Measurements from ENCODE around the gene OR2AE1. TPM values are rescaled to one million over a fixed set of nuclear protein-coding genes. Genes with fewer than 3 reads are reported as not detected.

The OR2AE1 gene
- polyA plus RNA-seq, 3 donors, result not detected

- no peak for DNase-seq
- H3K27me3 ChIP-seq (ENCODE audit: control insufficient read depth in 2 of 2, insufficient read depth in 2 of 2, low read length in 2 of 2), result no peaks in the 10 kb centered on the region
- peaks cover 34 to 50% of the 10 kb centered on the region in 2 donors for H3K36me3 ChIP-seq (replicated peaks in 1 of 2; ENCODE audit: control insufficient read depth in 1 of 2, insufficient read depth in 2 of 2, low read length in 2 of 2)
- no peaks in the 10 kb centered on the region for H3K79me2 ChIP-seq (ENCODE audit: insufficient read depth, low read length)
- Mint-ChIP-seq H3K4me3 (no peak overlapping the region), H3K4me1 (peaks cover 7% of the 10 kb centered on the region), H3K27ac (peak overlapping the region in 1 of 7 donors; percentile 44), H3K9me3 (peaks cover 0 to 2% (median 0%) of the 10 kb centered on the region in 7 donors), H3K27me3 (ENCODE audit: low read depth in 3 of 3) (no peaks in the 10 kb centered on the region), H3K36me3 (peaks cover 46 to 55% of the 10 kb centered on the region in 2 donors)
- WGBS (ENCODE audit: insufficient coverage), result no CpG with 5 or more reads among the region's 2 CpGs
- H2AFZ ChIP-seq (ENCODE audit: insufficient read depth, low read depth, low read length, poor library complexity, severe bottlenecking), result no peak overlapping the region
- no peaks in the 10 kb centered on the region for H3K9me3 ChIP-seq (replicated peaks in 1 of 2; ENCODE audit: control insufficient read depth in 1 of 2, insufficient read depth in 1 of 2, low read length in 2 of 2)
- H3K9ac ChIP-seq (ENCODE audit: insufficient read depth, low read length, poor library complexity, severe bottlenecking), result no peak overlapping the region
- H3K4me2 ChIP-seq (replicated peaks; ENCODE audit: extremely low read depth, low read length, poor library complexity, severe bottlenecking), result no peak overlapping the region
- TF ChIP-seq CTCF (IDR thresholded peaks at IDR 0.05), result no peak
- H4K20me1 ChIP-seq (ENCODE audit: insufficient read depth, low read length), result peaks cover 6% of the 10 kb centered on the region
- no peak overlapping the region for H3K4me3 ChIP-seq (replicated peaks in 1 of 3; ENCODE audit: low read depth in 2 of 3, low read length in 3 of 3)
- no peak overlapping the region for H3K27ac ChIP-seq (ENCODE audit: low read depth in 1 of 2, low read length in 2 of 2)
- intact Hi-C loops (cut with micrococcal nuclease), result no loop called here
- H3K4me1 ChIP-seq (ENCODE audit: control insufficient read depth in 1 of 2, insufficient read depth in 2 of 2, low read length in 2 of 2), result peaks cover 4 to 7% of the 10 kb centered on the region in 2 donors
Observed at GRCh38 chr7:99898023-99898357, 21.2 kb upstream of the OR2AE1 start.

DNA sequence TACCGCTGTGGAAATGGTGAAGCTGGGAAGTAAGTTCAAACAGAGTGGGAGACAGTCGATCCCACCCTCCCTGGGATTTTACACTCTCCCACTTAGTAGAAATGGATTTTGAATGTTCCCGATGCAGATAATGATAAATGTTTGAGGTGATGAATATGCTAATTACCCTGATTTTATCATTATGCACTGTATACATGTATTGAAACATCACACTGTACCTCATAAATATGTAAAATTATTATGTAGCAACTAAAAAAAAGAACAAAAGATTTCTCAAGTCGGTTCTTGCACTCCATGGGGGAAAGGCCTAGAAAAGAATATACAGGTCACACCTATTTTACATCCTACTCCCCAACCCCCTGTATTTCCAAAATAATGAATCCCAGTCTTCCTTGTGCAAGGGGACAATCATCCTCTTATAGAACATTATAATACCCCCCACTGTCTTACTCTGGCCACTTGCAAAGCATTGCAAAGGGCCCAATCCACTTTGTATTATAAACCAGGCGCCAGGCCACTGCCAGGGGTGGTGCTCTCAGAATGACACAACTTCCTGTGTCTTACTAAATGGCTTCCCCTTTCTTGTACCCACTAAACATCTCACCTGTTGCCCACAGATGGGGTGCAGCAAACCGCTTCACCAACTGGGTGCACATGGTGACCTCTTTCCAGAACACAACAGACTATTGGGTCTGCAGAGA is 20.6 kb upstream of the OR2AE1 start:
- TF ChIP-seq CTCF (IDR thresholded peaks at IDR 0.05), result no peak
- WGBS (ENCODE audit: insufficient coverage), result 60% methylated on average over 3 of the region's 6 CpGs
- H3K36me3 Mint-ChIP-seq, result peaks cover 46 to 55% of the 10 kb centered on the region in 2 donors

More for the DNA sequence above, 20.6 kb upstream of the OR2AE1 start:
- Histone ChIP-seq H3K4me3 (replicated peaks in 1 of 3; ENCODE audit: low read depth in 2 of 3, low read length in 3 of 3) (no peak overlapping the region), H3K36me3 (replicated peaks in 1 of 2; ENCODE audit: control insufficient read depth in 1 of 2, insufficient read depth in 2 of 2, low read length in 2 of 2) (peaks cover 29 to 49% of the 10 kb centered on the region in 2 donors), H4K20me1 (ENCODE audit: insufficient read depth, low read length) (peaks cover 6% of the 10 kb centered on the region), H2AFZ (ENCODE audit: insufficient read depth, low read depth, low read length, poor library complexity, severe bottlenecking) (no peak overlapping the region), H3K79me2 (ENCODE audit: insufficient read depth, low read length) (no peaks in the 10 kb centered on the region), H3K27ac (ENCODE audit: low read depth in 1 of 2, low read length in 2 of 2) (no peak overlapping the region), H3K9me3 (replicated peaks in 1 of 2; ENCODE audit: control insufficient read depth in 1 of 2, insufficient read depth in 1 of 2, low read length in 2 of 2) (no peaks in the 10 kb centered on the region), H3K4me2 (replicated peaks; ENCODE audit: extremely low read depth, low read length, poor library complexity, severe bottlenecking) (no peak overlapping the region), H3K4me1 (ENCODE audit: control insufficient read depth in 1 of 2, insufficient read depth in 2 of 2, low read length in 2 of 2) (peaks cover 4 to 7% of the 10 kb centered on the region in 2 donors), H3K9ac (ENCODE audit: insufficient read depth, low read length, poor library complexity, severe bottlenecking) (no peak overlapping the region), H3K27me3 (ENCODE audit: control insufficient read depth in 2 of 2, insufficient read depth in 2 of 2, low read length in 2 of 2) (no peaks in the 10 kb centered on the region)
- Mint-ChIP-seq H3K4me1 (peaks cover 7% of the 10 kb centered on the region), H3K27ac (peak overlapping the region in 1 of 7 donors; percentile 44), H3K4me3 (no peak overlapping the region), H3K9me3 (peaks cover 0 to 2% (median 0%) of the 10 kb centered on the region in 7 donors), H3K27me3 (ENCODE audit: low read depth in 3 of 3) (no peaks in the 10 kb centered on the region)
- intact Hi-C loops (cut with micrococcal nuclease), result no loop called here
- no peak for DNase-seq

All from CD14-positive monocyte (primary cell).